NCI-H1694 treated with DMSO at 0.1 percent for 48 hours (cell line): ENCODE data around the gene ECSIT.
"Not testable (repeated sequence)": the region's sequence is repeated elsewhere in the genome, so short reads cannot be mapped to it uniquely, and the experiment has no call there.

Experiments
- DNase-seq: peaks from one replicate; lab custom pipeline; 2025; lab: John Stamatoyannopoulos, UW

Gene ECSIT

GRCh38 chr19:11478167-11479089 is 50.5 kb downstream of the ECSIT start:
- DNase-seq = no peak

- no peak for DNase-seq
Measured at GRCh38 chr19:11475861-11476260, 53.1 kb downstream of the ECSIT start.

GRCh38 chr19:11475343-11475742 is 53.6 kb downstream of the ECSIT start:
- not testable (repeated sequence) for DNase-seq

DNA sequence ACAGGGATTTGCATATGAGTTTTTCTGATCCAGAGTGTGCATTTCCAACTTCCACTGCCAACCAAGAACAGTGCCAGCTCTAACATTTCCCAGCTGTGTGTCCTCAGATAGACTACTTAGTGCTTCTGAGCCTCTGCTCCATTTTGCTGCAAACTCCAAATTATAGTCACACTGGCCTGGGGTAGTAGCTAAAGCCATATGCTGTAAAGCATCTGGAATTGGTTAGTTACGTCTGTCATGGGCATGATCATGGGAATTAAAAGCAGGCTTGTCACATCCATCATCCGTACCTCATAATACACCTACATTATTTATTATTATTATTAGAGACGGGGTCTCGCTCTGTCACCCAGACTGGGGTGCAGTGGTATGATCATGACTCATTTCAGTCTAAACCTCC is 55.2 kb downstream of the ECSIT start:
- DNase-seq = no peak

DNA sequence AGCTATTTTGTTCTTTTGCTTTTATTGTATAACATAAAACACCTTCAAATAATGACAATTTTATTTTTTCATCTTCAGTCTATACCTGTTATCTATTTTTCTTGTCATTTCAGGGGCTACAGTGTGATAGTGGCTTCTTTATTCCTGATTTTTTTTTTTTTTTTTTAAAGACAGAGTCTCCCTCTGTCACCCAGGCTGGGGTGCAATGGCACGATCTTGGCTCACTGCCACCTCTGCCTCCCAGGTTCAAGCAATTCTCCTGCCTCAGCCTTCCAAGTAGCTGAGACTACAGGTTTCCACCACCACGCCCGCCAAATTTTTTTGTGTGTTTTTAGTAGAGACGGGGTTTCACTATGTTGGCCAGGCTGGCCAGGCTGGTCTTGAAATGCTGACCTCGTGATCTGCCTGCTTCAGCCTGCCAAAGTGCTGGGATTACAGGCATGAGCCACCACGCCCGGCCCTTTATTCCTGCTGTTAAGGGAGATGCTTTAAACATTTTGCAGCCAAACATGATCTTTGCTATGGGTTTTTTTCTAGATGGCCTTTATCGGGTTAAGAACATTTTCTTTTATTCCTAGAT is 60.6 kb downstream of the ECSIT start:
- not testable (repeated sequence) for DNase-seq

DNA sequence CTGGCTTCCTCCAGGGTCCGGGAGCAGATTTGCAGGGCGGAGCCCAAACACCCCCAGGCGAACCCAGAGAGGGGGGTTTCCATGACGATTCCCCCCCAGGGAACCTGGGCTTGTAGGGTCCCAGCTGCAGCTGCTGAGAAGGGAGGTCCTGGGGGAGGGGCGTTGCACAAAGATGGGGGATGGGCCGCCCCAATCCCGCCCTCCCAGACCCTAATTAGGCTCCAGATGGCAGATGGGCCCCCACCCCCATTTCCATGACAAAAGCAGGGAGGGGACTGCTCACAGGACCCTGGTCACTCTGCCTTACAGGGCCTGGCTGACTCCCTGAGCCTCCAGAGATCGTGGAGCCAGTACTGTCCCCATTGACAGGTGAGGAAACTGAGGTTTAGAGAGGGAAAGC is 63.3 kb downstream of the ECSIT start:
- DNase-seq = no peak

DNA sequence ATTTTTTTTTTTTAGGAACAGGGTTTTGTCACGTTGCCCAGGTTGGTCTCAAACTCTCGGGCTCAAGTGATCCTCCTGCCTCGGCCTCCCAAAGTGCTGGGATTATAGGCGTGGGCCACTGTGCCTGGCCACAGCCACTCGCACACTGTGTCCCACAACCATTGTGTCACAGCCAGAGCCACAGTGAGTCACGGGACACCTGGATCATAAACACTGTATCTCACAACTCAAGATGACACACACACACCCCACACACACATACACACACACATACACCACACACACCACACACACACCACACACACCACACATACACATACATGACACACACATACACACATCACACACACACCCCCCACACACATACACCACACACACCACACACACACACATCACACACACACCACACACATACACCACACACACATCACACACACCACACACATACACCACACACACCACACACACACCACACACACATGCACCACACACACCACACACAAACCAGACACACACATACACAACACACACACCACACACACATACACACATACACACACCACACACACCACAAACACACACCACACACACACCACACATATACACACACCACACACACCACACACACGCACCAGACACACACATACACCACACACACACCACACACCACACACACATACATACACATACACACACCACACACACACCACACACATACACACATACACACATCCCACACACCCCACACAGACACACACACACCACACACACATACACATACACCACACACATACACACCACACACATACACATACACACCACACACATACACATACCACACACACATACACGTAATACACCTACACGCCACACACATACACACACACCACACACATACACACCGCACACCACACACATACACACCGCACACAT is 64.3 kb downstream of the ECSIT start:
- DNase-seq = no peak

GRCh38 chr19:11463391-11463790 is 65.5 kb downstream of the ECSIT start:
- no peak for DNase-seq

GRCh38 chr19:11461453-11461852 is 67.5 kb downstream of the ECSIT start:
- no peak for DNase-seq

DNA sequence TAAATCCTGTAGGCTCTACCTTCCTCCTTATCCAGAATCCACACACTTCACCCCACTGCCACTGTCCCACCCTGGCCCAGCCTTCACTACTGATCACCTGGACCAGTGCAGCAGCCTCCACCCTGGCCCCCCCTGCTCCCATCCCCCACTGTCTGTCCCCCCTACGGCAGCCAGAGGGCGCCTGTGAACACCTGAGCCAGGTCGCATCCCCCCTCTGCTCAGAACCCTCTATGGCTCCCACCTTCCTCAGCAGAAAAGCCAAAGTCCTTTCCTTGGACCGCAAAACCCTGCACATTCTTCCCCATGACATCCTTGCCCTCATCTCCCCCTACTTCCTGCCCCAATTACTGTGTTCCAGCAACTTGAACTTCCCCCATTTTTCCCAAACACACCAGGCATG is 68.7 kb downstream of the ECSIT start:
- DNase-seq = no peak

GRCh38 chr19:11458912-11459311 is 70.0 kb downstream of the ECSIT start:
- not testable (repeated sequence) for DNase-seq

DNA sequence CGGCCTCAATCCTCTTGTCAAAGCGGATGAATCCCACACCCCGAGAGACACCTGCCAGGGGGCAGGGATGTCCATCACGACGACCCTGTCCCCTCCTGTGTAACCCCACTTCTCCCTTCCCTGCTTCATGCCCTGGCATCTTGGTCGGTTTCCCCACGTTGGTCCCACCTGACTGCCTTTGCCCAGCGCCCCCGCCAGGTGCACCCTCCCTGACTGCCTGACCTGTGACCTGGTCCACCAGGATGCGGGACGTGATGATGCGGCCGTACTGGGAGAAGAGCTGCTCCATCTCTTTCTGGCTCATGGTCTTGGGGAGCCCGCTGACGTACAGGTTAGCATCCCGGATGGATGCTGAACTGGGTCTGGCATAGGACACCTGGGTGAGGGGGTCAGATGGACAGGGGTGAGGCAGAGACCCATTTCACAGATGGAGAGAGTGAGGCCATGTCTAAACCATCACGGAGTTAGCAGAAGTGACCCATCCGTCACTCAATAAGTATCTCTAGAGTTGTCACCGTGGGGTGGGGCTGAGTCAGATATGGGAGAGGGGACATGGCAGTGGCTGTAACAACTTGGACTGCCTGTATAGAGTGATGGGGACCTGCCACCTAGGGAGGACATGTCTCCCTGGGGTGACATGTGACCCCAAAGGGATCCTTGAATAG is 70.6 kb downstream of the ECSIT start:
- no peak for DNase-seq

GRCh38 chr19:11457831-11458230 is 71.1 kb downstream of the ECSIT start:
- no peak for DNase-seq

GRCh38 chr19:11457115-11457514 is 71.8 kb downstream of the ECSIT start:
- no peak for DNase-seq

GRCh38 chr19:11456659-11457058 is 72.3 kb downstream of the ECSIT start:
- DNase-seq = no peak
